ENCODE measurements around the gene NFIC.
"Not testable (repeated sequence)": the region's sequence is repeated elsewhere in the genome, so short reads cannot be mapped to it uniquely, and the experiment has no call there.

NFIC gene

GRCh38 chr19:3452171-3452941 lies 86.0 kb downstream of the NFIC start:
- Histone ChIP-seq H4K20me1 (ENCODE audit: insufficient read depth, low read length) (no peaks in the 10 kb centered on the region), H3K27ac (ENCODE audit: low read length) (no peak overlapping the region), H3K4me3 (ENCODE audit: low read length) (no peak overlapping the region), H3K4me1 (ENCODE audit: low read length) (peaks cover 7% of the 10 kb centered on the region; the same call in 1 of the 2 replicates), H3K9me2 (replicated peaks; ENCODE audit: insufficient read depth, low read length) (no peaks in the 10 kb centered on the region), H3K9ac (ENCODE audit: low read length) (no peak overlapping the region), H2AFZ (ENCODE audit: low read length) (no peak overlapping the region), H3K9me3 (replicated peaks; ENCODE audit: insufficient read depth, low read length) (no peaks in the 10 kb centered on the region), H3K4me2 (ENCODE audit: low read depth, low read length) (no peak overlapping the region), H3F3A (ENCODE audit: insufficient read depth, low read length) (no peaks in the 10 kb centered on the region), H3K79me2 (ENCODE audit: low read length) (no peaks in the 10 kb centered on the region), H3K27me3 (replicated peaks; ENCODE audit: insufficient read depth, low read length) (peaks cover 73% of the 10 kb centered on the region), H3K36me3 (replicated peaks; ENCODE audit: insufficient read depth, low read length) (no peaks in the 10 kb centered on the region)
- TF ChIP-seq EZH2phosphoT487 (IDR thresholded peaks at IDR 0.05; ENCODE audit: low read length) (no peak), CTCF (IDR thresholded peaks at IDR 0.05; ENCODE audit: low read length) (no peak), EZH2 (optimal IDR thresholded peaks at IDR 0.05; ENCODE audit: low read depth, low read length) (no peak)
- no peak for DNase-seq

GRCh38 chr19:3452942-3453214 lies 86.5 kb downstream of the NFIC start:
- not testable (repeated sequence) for H3K4me3 ChIP-seq (ENCODE audit: low read length); H3F3A ChIP-seq (ENCODE audit: insufficient read depth, low read length); H3K36me3 ChIP-seq (replicated peaks; ENCODE audit: insufficient read depth, low read length); H3K9me3 ChIP-seq (replicated peaks; ENCODE audit: insufficient read depth, low read length); DNase-seq; H3K27ac ChIP-seq (ENCODE audit: low read length); H2AFZ ChIP-seq (ENCODE audit: low read length); H3K9ac ChIP-seq (ENCODE audit: low read length); H3K9me2 ChIP-seq (replicated peaks; ENCODE audit: insufficient read depth, low read length); H3K79me2 ChIP-seq (ENCODE audit: low read length); H3K4me2 ChIP-seq (ENCODE audit: low read depth, low read length); H4K20me1 ChIP-seq (ENCODE audit: insufficient read depth, low read length)
- peaks cover 11% of the 10 kb centered on the region for H3K4me1 ChIP-seq (ENCODE audit: low read length)
- H3K27me3 ChIP-seq (replicated peaks; ENCODE audit: insufficient read depth, low read length), result peaks cover 73% of the 10 kb centered on the region

GRCh38 chr19:3453840-3454239 lies 87.5 kb downstream of the NFIC start:
- Histone ChIP-seq H3K9me3 (replicated peaks; ENCODE audit: insufficient read depth, low read length) (no peaks in the 10 kb centered on the region), H3K9ac (ENCODE audit: low read length) (no peak overlapping the region), H3K4me2 (ENCODE audit: low read depth, low read length) (no peak overlapping the region), H3F3A (ENCODE audit: insufficient read depth, low read length) (no peaks in the 10 kb centered on the region), H2AFZ (ENCODE audit: low read length) (no peak overlapping the region), H3K4me1 (ENCODE audit: low read length) (peaks cover 21% of the 10 kb centered on the region), H3K27me3 (replicated peaks; ENCODE audit: insufficient read depth, low read length) (peaks cover 73% of the 10 kb centered on the region), H4K20me1 (ENCODE audit: insufficient read depth, low read length) (no peaks in the 10 kb centered on the region), H3K9me2 (replicated peaks; ENCODE audit: insufficient read depth, low read length) (no peaks in the 10 kb centered on the region), H3K4me3 (ENCODE audit: low read length) (no peak overlapping the region), H3K27ac (ENCODE audit: low read length) (no peak overlapping the region), H3K36me3 (replicated peaks; ENCODE audit: insufficient read depth, low read length) (no peaks in the 10 kb centered on the region), H3K79me2 (ENCODE audit: low read length) (no peaks in the 10 kb centered on the region)
- no peak for TF ChIP-seq EZH2phosphoT487 (IDR thresholded peaks at IDR 0.05; ENCODE audit: low read length)
- DNase-seq, result no peak

- DNase-seq, result no peak
- Histone ChIP-seq H3K9me3 (replicated peaks; ENCODE audit: insufficient read depth, low read length) (no peaks in the 10 kb centered on the region), H3K4me2 (ENCODE audit: low read depth, low read length) (no peak overlapping the region), H4K20me1 (ENCODE audit: insufficient read depth, low read length) (no peaks in the 10 kb centered on the region), H3K9ac (ENCODE audit: low read length) (no peak overlapping the region), H3K27ac (ENCODE audit: low read length) (no peak overlapping the region), H3K27me3 (replicated peaks; ENCODE audit: insufficient read depth, low read length) (peaks cover 76% of the 10 kb centered on the region), H3K79me2 (ENCODE audit: low read length) (no peaks in the 10 kb centered on the region), H3K4me1 (ENCODE audit: low read length) (peaks cover 25% of the 10 kb centered on the region), H3K36me3 (replicated peaks; ENCODE audit: insufficient read depth, low read length) (no peaks in the 10 kb centered on the region), H3K9me2 (replicated peaks; ENCODE audit: insufficient read depth, low read length) (no peaks in the 10 kb centered on the region), H3K4me3 (ENCODE audit: low read length) (no peak overlapping the region), H2AFZ (ENCODE audit: low read length) (no peak overlapping the region), H3F3A (ENCODE audit: insufficient read depth, low read length) (no peaks in the 10 kb centered on the region)
- TF ChIP-seq EZH2 (optimal IDR thresholded peaks at IDR 0.05; ENCODE audit: low read depth, low read length) (no peak), CTCF (IDR thresholded peaks at IDR 0.05; ENCODE audit: low read length) (no peak), EZH2phosphoT487 (IDR thresholded peaks at IDR 0.05; ENCODE audit: low read length) (no peak)
These were observed 88.4 kb downstream of the NFIC start for GRCh38 chr19:3454656-3455392.

Data from MM.1S (cell line).